Neural crest cell (in vitro differentiated cells): Measurements from ENCODE around the gene CDHR5. TPM values are rescaled to one million over a fixed set of nuclear protein-coding genes. Genes with fewer than 3 reads are reported as not detected.

ENCODE experiments used
- DNase-seq: peaks from one replicate; pipeline ENCODE4 v3.0.0; 2021; ENCODE audit warnings: low read depth, mixed read lengths, low spot score
- H3K27ac Mint-ChIP-seq: one replicate; pipeline ENCODE4 v1.8.0; 2021; ENCODE audit warnings: mild to moderate bottlenecking, mixed read lengths; ENCODE audit not compliant: unreplicated experiment
- H3K27me3 Mint-ChIP-seq: 2 replicates; pipeline ENCODE4 v1.8.0; 2021; ENCODE audit warnings: low read depth, mild to moderate bottlenecking, mixed read lengths
- H3K36me3 Mint-ChIP-seq: 2 replicates; pipeline ENCODE4 v1.8.0; 2021; ENCODE audit warnings: low read depth, mild to moderate bottlenecking, mixed read lengths
- H3K4me1 Mint-ChIP-seq: 2 replicates; pipeline ENCODE4 v1.8.0; 2021; ENCODE audit warnings: mixed read lengths
- H3K4me3 Mint-ChIP-seq: one replicate; pipeline ENCODE4 v1.8.0; 2021; ENCODE audit warnings: mild to moderate bottlenecking, mixed read lengths
- H3K9me3 Mint-ChIP-seq: 2 replicates; pipeline ENCODE4 v1.8.0; 2021; ENCODE audit warnings: mixed read lengths
- CTCF ChIP-seq: fragments of 200-600 bp; sonication (generic); conservative IDR thresholded peaks from 2 replicates; pipeline ENCODE4 v1.5.0; 2021; ENCODE audit warnings: antibody characterized with exemption, mild to moderate bottlenecking
- total RNA-seq: library from RNA; stranded (reverse); gene quantifications from 2 replicates; pipeline ENCODE4 v1.2.1, GENCODE V29; 2021

Gene CDHR5
- total RNA-seq, 1 donor from 2014 or later, result not detected

DNA sequence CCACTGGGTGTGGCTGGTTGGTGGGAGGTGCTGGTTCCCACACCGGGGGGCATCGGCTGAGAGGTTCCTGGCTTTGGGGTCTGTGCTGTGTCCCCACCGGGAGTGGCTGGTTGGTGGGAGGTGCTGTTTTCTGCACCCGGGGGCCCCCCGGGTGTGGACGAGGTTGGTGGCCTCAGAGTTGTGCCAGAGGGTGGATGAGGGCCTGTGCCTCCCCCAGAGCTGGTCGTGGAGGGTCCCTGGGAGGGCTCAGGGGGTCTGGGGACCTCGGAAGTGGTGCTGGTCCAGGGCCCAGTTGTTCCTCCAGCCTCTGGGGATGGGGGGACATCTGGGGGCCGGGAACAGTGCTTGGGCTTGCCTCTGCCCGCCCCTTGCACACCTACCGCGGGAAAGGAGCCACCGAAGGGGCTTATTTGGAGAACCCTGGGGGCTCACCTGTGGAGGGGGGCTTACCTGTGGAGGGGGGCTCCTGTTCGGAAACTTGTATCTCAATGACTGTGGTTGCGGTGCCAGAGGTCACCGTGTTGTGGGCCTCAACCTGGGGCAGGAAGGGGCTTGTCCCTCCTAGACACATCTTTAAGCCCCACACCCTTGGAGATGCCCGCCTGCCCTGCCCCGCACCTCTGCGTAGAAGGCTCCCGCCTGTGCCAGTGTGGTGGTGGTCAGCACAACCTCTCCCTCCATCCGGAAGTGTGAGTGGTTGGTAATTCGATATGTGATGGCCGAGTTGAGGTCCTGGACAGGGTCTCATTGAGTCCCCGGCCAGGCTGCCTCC lies 5.7 kb downstream of the CDHR5 start:
- no peak for DNase-seq
- H3K27me3 Mint-ChIP-seq, result peaks cover 8% of the 10 kb centered on the region
- no peak for TF ChIP-seq CTCF
- H3K4me3 Mint-ChIP-seq, result no peak overlapping the region
- H3K36me3 Mint-ChIP-seq, result no peaks in the 10 kb centered on the region
- H3K27ac Mint-ChIP-seq, result no peak overlapping the region
- H3K9me3 Mint-ChIP-seq, result no peaks in the 10 kb centered on the region
- peaks cover 11% of the 10 kb centered on the region for H3K4me1 Mint-ChIP-seq

DNA sequence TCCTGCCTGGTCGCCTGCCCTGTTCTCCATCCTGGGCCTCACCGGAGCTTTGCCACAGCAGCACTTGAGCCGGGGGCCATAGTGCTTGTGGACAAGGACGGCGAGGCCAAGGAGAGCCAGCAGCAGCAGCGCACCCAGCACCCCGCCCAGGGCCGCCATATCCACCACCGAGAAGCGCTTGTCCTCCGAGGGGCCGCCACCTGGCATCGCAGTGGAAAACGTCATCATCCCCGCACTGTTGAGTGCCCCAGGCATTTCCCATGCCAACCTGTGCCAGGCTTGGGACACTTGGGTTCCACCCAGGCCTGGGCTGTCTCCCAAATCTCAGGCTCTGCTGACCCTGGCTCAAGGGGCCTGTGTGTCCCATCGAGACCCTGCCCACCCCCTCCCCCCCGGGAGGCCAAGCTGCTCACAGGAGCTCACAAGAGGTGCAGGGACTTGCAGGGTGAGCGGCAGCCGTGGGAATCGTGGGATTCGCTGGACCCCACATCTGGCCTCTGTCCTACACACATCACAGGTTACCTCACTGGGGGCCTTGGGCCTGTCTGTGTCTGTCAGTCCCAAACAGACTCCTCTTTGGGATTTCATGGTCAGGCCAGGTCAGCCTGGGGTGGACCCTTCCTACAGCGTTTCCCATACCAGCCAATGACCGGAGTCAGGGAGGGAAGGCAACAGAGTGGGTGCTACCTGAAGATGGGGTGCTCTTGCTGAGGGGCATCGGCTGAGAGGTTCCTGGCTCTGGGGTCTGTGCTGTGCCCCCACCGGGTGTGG lies 6.7 kb downstream of the CDHR5 start:
- Mint-ChIP-seq H3K4me3 (peak overlapping the region; percentile 49), H3K36me3 (no peaks in the 10 kb centered on the region), H3K9me3 (no peaks in the 10 kb centered on the region), H3K27me3 (peaks cover 3% of the 10 kb centered on the region), H3K4me1 (peaks cover 11% of the 10 kb centered on the region), H3K27ac (no peak overlapping the region)
- DNase-seq, result no peak
- no peak for TF ChIP-seq CTCF

DNA sequence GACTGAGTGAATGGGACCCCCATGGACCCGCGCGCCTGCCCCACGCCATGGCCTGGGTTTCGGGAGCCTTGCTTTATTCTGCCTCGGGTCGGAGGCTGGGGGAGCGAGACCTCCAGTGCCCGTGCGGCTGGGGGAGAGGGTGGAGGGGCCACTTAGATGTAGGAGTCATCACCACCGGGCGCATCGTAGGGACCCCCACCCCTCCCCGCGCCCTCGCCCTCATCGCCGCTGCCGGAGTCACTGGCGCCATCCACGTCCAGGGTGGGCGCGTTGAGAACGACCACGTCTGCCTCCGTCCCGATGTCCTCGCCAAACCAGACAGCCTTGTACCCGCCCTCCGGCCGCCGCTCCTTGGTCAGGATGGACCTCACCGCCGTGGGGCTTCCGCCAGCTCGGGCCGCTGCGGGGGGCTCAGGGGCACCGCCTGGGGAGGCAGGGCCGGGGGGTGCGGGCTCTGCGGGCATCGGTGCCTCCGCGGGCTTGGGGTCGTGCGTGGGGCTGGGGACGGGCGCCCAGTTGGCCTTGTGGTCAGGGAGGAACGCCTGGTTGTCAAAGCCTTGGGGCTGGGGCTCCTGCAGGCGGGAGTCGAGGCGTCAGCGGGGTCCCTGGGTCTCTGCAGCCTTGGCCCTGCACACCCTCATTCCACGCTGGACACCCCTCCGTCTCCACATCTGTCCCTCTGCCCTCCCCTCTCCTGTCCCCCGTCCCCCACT lies 7.4 kb downstream of the CDHR5 start:
- Mint-ChIP-seq H3K27me3 (peaks cover 3% of the 10 kb centered on the region), H3K4me3 (no peak overlapping the region), H3K9me3 (no peaks in the 10 kb centered on the region), H3K4me1 (peaks cover 13% of the 10 kb centered on the region), H3K36me3 (no peaks in the 10 kb centered on the region), H3K27ac (no peak overlapping the region)
- no peak for DNase-seq
- TF ChIP-seq CTCF, result no peak

- peaks cover 6% of the 10 kb centered on the region for H3K27me3 Mint-ChIP-seq
- no peaks in the 10 kb centered on the region for H3K9me3 Mint-ChIP-seq
- H3K36me3 Mint-ChIP-seq, result peaks cover 3% of the 10 kb centered on the region
- TF ChIP-seq CTCF, result no peak
- peak overlapping the region; percentile 86 for H3K4me3 Mint-ChIP-seq
- H3K27ac Mint-ChIP-seq, result no peak overlapping the region
- peaks cover 16% of the 10 kb centered on the region for H3K4me1 Mint-ChIP-seq
- DNase-seq, result no peak
Measured at GRCh38 chr11:616320-617198, 8.2 kb downstream of the CDHR5 start.
